Neural cell (in vitro differentiated cells): ENCODE data around the gene UVRAG.

Experiments used
- CTCF ChIP-seq: fragments of 450-650 bp; IDR thresholded peaks from 2 replicates; pipeline ENCODE4 v1.5.1; 2014; ENCODE audit warnings: antibody characterized with exemption, mild to moderate bottlenecking, moderate library complexity; ENCODE audit not compliant: poor library complexity, severe bottlenecking
- EZH2 ChIP-seq: fragments of 200-600, 300-800 bp; shearing (Covaris generic), sonication (generic); IDR thresholded peaks from 2 replicates; pipeline ENCODE4 v1.6.1; 2014; ENCODE audit warnings: antibody characterized with exemption, low read length, borderline replicate concordance, mild to moderate bottlenecking; ENCODE audit not compliant: insufficient read depth, poor library complexity, severe bottlenecking
- POLR2AphosphoS5 ChIP-seq: IDR thresholded peaks from 2 replicates; pipeline ENCODE4 v1.6.1; 2012

- no peak for TF ChIP-seq CTCF
- no peak for TF ChIP-seq POLR2AphosphoS5
- TF ChIP-seq EZH2 = no peak
These were observed 8.4 kb downstream of the UVRAG start for GRCh38 chr11:75823415-75823814.
